Peyer's patch (tissue), 4 donors: ENCODE measurements around the gene NAT8. TPM values are rescaled to one million over a fixed set of nuclear protein-coding genes. Genes with fewer than 3 reads are reported as not detected.
"Not testable (repeated sequence)": the region's sequence is repeated elsewhere in the genome, so short reads cannot be mapped to it uniquely, and the experiment has no call there.

Experiments used
- DNase-seq, 3 donors: peaks; one replicate each; pipeline ENCODE4 v3.0.0-alpha.2; 2017 to 2019
- H3K27ac ChIP-seq, 4 donors: fragments of 200-600 bp; sonication (generic); one replicate each; pipeline ENCODE4 v1.5.1; 2016 to 2019
- H3K27me3 ChIP-seq, 2 donors: fragments of 200-600 bp; sonication (generic); one replicate each; pipeline ENCODE4 v1.5.1; 2019
- H3K36me3 ChIP-seq, 3 donors: fragments of 200-600 bp; sonication (generic); one replicate each; pipeline ENCODE4 v1.5.1; 2016 to 2019
- H3K4me1 ChIP-seq, 4 donors: fragments of 200-600 bp; sonication (generic); one replicate each; pipeline ENCODE4 v1.5.1; 2016 to 2019
- H3K4me3 ChIP-seq, 4 donors: fragments of 200-600 bp; sonication (generic); 1 replicate in 3 of 4; 2 replicates in 1 of 4; pipeline ENCODE4 v1.5.1; 2016 to 2019; ENCODE audit warnings: mild to moderate bottlenecking in 1 of 4
- H3K9me3 ChIP-seq, 4 donors: fragments of 200-600 bp; sonication (generic); one replicate each; pipeline ENCODE4 v1.5.1; 2016 to 2019; ENCODE audit warnings: mild to moderate bottlenecking in 1 of 4
- CTCF ChIP-seq, 6 experiments: fragments of 450-650 bp in 4 of 6; fragments of 200-600 bp in 2 of 6; sonication (generic) in 1 of 6; IDR thresholded peaks; one replicate each; pipeline ENCODE4 v1.5.1; 2017 to 2019; ENCODE audit warnings: antibody characterized with exemption in 6 of 6, mild to moderate bottlenecking in 3 of 6, moderate library complexity in 1 of 6
- POLR2A ChIP-seq, 2 donors: fragments of 450-650 bp; IDR thresholded peaks; one replicate each; pipeline ENCODE4 v1.5.1; 2017; ENCODE audit warnings: antibody characterized with exemption in 2 of 2, mild to moderate bottlenecking in 2 of 2, moderate library complexity in 2 of 2
- total RNA-seq, 4 donors: library from RNA; depleted of rRNA; stranded (reverse); fragments of >200 nt; gene quantifications; one replicate each; pipeline ENCODE4 v1.1.0, GENCODE V29; 2016

Gene NAT8
- total RNA-seq, 4 donors from 2014 or later = 8.5 to 25.4 (median 9.2) TPM; not detected in 1

- no peak for DNase-seq
- H3K36me3 ChIP-seq = no peaks in the 10 kb centered on the region
- H3K27ac ChIP-seq = peak overlapping the region in 1 of 4 donors; percentile 40
- no peaks in the 10 kb centered on the region for H3K27me3 ChIP-seq
- no peak overlapping the region for H3K4me3 ChIP-seq
- no peaks in the 10 kb centered on the region for H3K9me3 ChIP-seq
- peaks cover 0 to 31% (median 0%) of the 10 kb centered on the region in 4 donors for H3K4me1 ChIP-seq
- TF ChIP-seq POLR2A (IDR thresholded peaks at IDR 0.05) (no peak), CTCF (IDR thresholded peaks at IDR 0.05) (no peak)
Measured at GRCh38 chr2:73638429-73638828, 3.8 kb downstream of the NAT8 start.

- not testable (repeated sequence) for H3K9me3 ChIP-seq, H3K36me3 ChIP-seq, DNase-seq, H3K27me3 ChIP-seq, H3K4me3 ChIP-seq
- peaks cover 0 to 29% (median 0%) of the 10 kb centered on the region in 4 donors for H3K4me1 ChIP-seq
- peak overlapping the region in 3 of 4 donors; percentile 40 to 79 (median 68) for H3K27ac ChIP-seq
Measured at GRCh38 chr2:73636977-73637376, 5.2 kb downstream of the NAT8 start.

GRCh38 chr2:73630662-73631266, 11.5 kb downstream of the NAT8 start:
- DNase-seq, H3K9me3 ChIP-seq, H3K4me1 ChIP-seq, H3K4me3 ChIP-seq, H3K36me3 ChIP-seq, H3K27me3 ChIP-seq, H3K27ac ChIP-seq: not testable (repeated sequence)
- TF ChIP-seq CTCF (IDR thresholded peaks at IDR 0.05) = peak in 1 of 6 experiments; percentile 53

- not testable (repeated sequence) for H3K9me3 ChIP-seq, H3K36me3 ChIP-seq, DNase-seq, H3K27ac ChIP-seq, H3K4me1 ChIP-seq, H3K4me3 ChIP-seq, H3K27me3 ChIP-seq
Measured at GRCh38 chr2:73628493-73628892, 13.7 kb downstream of the NAT8 start.

GRCh38 chr2:73626237-73626636, 16.0 kb downstream of the NAT8 start:
- not testable (repeated sequence) for H3K4me3 ChIP-seq, H3K36me3 ChIP-seq, DNase-seq, H3K27me3 ChIP-seq, H3K4me1 ChIP-seq, H3K9me3 ChIP-seq
- peak overlapping the region in 2 of 4 donors; percentile 6 to 22 for H3K27ac ChIP-seq

- not testable (repeated sequence) for H3K9me3 ChIP-seq, DNase-seq, H3K4me3 ChIP-seq, H3K4me1 ChIP-seq, H3K36me3 ChIP-seq, H3K27me3 ChIP-seq, H3K27ac ChIP-seq
Measured at GRCh38 chr2:73624625-73625024, 17.6 kb downstream of the NAT8 start.

- H3K4me1 ChIP-seq, DNase-seq, H3K9me3 ChIP-seq, H3K27ac ChIP-seq, H3K4me3 ChIP-seq, H3K36me3 ChIP-seq, H3K27me3 ChIP-seq: not testable (repeated sequence)
Measured at GRCh38 chr2:73624036-73624435, 18.2 kb downstream of the NAT8 start.

- H3K4me1 ChIP-seq, H3K27ac ChIP-seq, H3K27me3 ChIP-seq, H3K4me3 ChIP-seq, H3K9me3 ChIP-seq, H3K36me3 ChIP-seq, DNase-seq: not testable (repeated sequence)
- peak in 3 of 6 experiments; percentile 9 to 12 (median 11) for TF ChIP-seq CTCF (IDR thresholded peaks at IDR 0.05)
Measured at GRCh38 chr2:73619925-73620324, 22.3 kb downstream of the NAT8 start.
